ENCODE measurements around the gene IHH. TPM values are rescaled to one million over a fixed set of nuclear protein-coding genes. Genes with fewer than 3 reads are reported as not detected.

The IHH gene
- total RNA-seq, 1 experiment from 2014 or later = 0.07 TPM

GRCh38 chr2:219057709-219058540, 2.8 kb downstream of the IHH start:
- Histone ChIP-seq H3K27me3 (ENCODE audit: low read length) (peaks cover 46% of the 10 kb centered on the region), H3K4me2 (ENCODE audit: low read length) (peak overlapping the region; percentile 75; the same call in 1 of the 2 replicates), H3K4me1 (ENCODE audit: insufficient read depth, low read length) (peaks cover 22% of the 10 kb centered on the region), H3K9me3 (ENCODE audit: low read length) (no peaks in the 10 kb centered on the region), H3K79me2 (ENCODE audit: low read length) (no peaks in the 10 kb centered on the region), H3K9ac (ENCODE audit: low read length) (no peak overlapping the region), H3K9me2 (replicated peaks; ENCODE audit: low read length) (no peaks in the 10 kb centered on the region), H4K20me1 (ENCODE audit: low read length) (no peaks in the 10 kb centered on the region), H3K36me3 (ENCODE audit: low read depth, low read length) (no peaks in the 10 kb centered on the region), H3F3A (ENCODE audit: low read length, unreplicated experiment) (no peaks in the 10 kb centered on the region), H3K27ac (ENCODE audit: low read length) (no peak overlapping the region), H2AFZ (ENCODE audit: low read length) (no peak overlapping the region), H3K4me3 (ENCODE audit: low read length) (no peak overlapping the region)
- no TSS peak for BruUV-seq (replicated peaks)
- TF ChIP-seq EZH2phosphoT487 (IDR thresholded peaks at IDR 0.05; ENCODE audit: borderline replicate concordance, low read length) = no peak
- TF ChIP-seq, protein P1, sequence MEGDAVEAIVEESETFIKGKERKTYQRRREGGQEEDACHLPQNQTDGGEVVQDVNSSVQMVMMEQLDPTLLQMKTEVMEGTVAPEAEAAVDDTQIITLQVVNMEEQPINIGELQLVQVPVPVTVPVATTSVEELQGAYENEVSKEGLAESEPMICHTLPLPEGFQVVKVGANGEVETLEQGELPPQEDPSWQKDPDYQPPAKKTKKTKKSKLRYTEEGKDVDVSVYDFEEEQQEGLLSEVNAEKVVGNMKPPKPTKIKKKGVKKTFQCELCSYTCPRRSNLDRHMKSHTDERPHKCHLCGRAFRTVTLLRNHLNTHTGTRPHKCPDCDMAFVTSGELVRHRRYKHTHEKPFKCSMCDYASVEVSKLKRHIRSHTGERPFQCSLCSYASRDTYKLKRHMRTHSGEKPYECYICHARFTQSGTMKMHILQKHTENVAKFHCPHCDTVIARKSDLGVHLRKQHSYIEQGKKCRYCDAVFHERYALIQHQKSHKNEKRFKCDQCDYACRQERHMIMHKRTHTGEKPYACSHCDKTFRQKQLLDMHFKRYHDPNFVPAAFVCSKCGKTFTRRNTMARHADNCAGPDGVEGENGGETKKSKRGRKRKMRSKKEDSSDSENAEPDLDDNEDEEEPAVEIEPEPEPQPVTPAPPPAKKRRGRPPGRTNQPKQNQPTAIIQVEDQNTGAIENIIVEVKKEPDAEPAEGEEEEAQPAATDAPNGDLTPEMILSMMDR (conservative IDR thresholded peaks at IDR 0.05; ENCODE audit: low read depth, low read length) = peak; percentile 87
- CTCF ChIA-PET = interaction anchor here (0.7 to 1.7 kb wide), 7 partner anchors 14 to 97 kb away, joined by 3 to 12 read pairs (median 3); no protein-coding TSS in a partner anchor
- POLR2A ChIA-PET (ENCODE audit: unreplicated experiment) = no interaction called here
- ATAC-seq = peak; percentile 67
- intact Hi-C loops (cut with micrococcal nuclease) = loop anchor here (1.0 kb wide), 1 partner anchor 61 kb away; no protein-coding TSS in a partner anchor
- peak; percentile 72 for DNase-seq

DNA sequence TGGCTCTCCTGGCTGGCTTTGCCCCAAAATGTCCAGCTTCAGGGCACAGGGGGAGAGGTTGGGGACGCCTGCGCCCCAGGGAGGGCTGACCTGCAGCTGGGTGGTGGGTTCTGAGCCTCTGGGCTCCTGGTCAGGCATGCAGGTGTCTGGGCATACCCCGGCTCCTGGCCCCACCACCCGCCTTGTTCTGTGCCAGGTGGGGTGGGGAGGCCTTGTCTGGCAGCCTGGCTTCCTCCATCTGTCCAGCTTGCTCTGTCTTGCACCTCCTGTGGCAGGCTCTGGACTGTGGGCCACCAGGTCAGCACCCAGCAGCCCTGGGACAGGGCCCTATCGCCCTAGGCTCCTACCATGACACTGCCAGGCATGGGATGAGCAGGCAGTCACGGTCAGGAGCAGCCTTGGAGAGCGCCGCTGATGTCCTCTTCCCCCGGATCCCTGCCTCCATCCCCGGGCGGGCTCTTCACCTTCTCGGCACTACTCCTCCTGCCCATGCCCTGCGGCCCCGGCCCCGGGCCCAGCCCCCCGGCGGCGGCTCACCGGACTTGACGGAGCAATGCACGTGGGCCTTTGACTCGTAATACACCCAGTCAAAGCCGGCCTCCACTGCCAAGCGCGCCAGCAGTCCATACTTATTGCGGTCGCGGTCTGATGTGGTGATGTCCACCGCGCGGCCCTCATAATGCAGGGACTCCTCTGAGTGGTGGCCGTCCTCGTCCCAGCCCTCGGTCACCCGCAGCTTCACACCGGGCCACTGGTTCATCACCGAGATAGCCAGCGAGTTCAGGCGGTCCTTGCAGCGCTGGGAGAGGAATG, 3.6 kb downstream of the IHH start:
- Histone ChIP-seq H3K4me2 (ENCODE audit: low read length) (no peak overlapping the region), H3K9me3 (ENCODE audit: low read length) (no peaks in the 10 kb centered on the region), H3K27me3 (ENCODE audit: low read length) (peaks cover 39% of the 10 kb centered on the region), H3K27ac (ENCODE audit: low read length) (no peak overlapping the region), H4K20me1 (ENCODE audit: low read length) (no peaks in the 10 kb centered on the region), H3K4me1 (ENCODE audit: insufficient read depth, low read length) (peaks cover 22% of the 10 kb centered on the region), H2AFZ (ENCODE audit: low read length) (no peak overlapping the region), H3K9me2 (replicated peaks; ENCODE audit: low read length) (no peaks in the 10 kb centered on the region), H3K36me3 (ENCODE audit: low read depth, low read length) (no peaks in the 10 kb centered on the region), H3K79me2 (ENCODE audit: low read length) (no peaks in the 10 kb centered on the region), H3K9ac (ENCODE audit: low read length) (no peak overlapping the region), H3F3A (ENCODE audit: low read length, unreplicated experiment) (no peaks in the 10 kb centered on the region), H3K4me3 (ENCODE audit: low read length) (no peak overlapping the region)
- ATAC-seq (no peak), DNase-seq (no peak)
- intact Hi-C loops (cut with micrococcal nuclease) = no loop called here
- TF ChIP-seq EZH2phosphoT487 (IDR thresholded peaks at IDR 0.05; ENCODE audit: borderline replicate concordance, low read length) (no peak), EZH2 (IDR thresholded peaks at IDR 0.05; ENCODE audit: low read length, unreplicated experiment) (no peak)
- TF ChIP-seq, protein P1 (conservative IDR thresholded peaks at IDR 0.05; ENCODE audit: low read depth, low read length) = no peak
- BruUV-seq (replicated peaks) = no TSS peak
- ChIA-PET CTCF (no interaction called here), POLR2A (ENCODE audit: unreplicated experiment) (no interaction called here)

All from PC-3 (cell line).